ENCODE data around the gene GOLGA6L22.
"Not testable (repeated sequence)": the region's sequence is repeated elsewhere in the genome, so short reads cannot be mapped to it uniquely, and the experiment has no call there.

GOLGA6L22 gene

GRCh38 chr15:22458603-22459002 is at the start of gene GOLGA6L22:
TSS of gene GOLGA6L22 (plus strand) at chr15:22458903. CDS start at chr15:22458994, 91 bp downstream.
- DNase-seq, result not testable (repeated sequence)

GRCh38 chr15:22417288-22417687 is 41.4 kb upstream of the GOLGA6L22 start:
- not testable (repeated sequence) for DNase-seq

- not testable (repeated sequence) for DNase-seq
Measured at GRCh38 chr15:22417795-22418194, 40.9 kb upstream of the GOLGA6L22 start.

DNA sequence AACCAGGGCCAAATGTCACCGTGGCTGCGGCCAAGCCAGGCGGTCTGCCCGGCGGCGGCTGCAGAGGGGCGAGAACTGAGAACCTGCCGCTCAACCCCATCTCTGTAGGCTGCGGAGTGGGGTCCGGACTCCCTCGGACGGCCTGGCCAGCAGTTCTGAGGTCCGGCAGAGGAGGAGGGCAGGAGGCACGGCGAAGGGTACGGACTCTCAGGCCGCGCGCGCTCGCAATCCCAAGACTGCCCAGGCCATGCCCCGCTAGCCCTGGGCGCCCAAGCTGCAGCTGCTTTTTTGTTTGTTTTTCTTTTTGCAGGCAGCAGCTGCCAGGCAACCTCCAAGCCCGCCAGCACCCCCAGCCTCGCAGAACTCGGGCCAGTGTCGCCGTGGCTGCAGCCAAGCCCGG is 40.5 kb upstream of the GOLGA6L22 start:
- not testable (repeated sequence) for DNase-seq

- not testable (repeated sequence) for DNase-seq
Measured at GRCh38 chr15:22418666-22419065, 40.0 kb upstream of the GOLGA6L22 start.

GRCh38 chr15:22420340-22420739 is 38.4 kb upstream of the GOLGA6L22 start:
- not testable (repeated sequence) for DNase-seq

GRCh38 chr15:22429426-22429825 is 29.3 kb upstream of the GOLGA6L22 start:
- DNase-seq, result not testable (repeated sequence)

- not testable (repeated sequence) for DNase-seq
Measured at GRCh38 chr15:22431687-22432086, 27.0 kb upstream of the GOLGA6L22 start.

DNA sequence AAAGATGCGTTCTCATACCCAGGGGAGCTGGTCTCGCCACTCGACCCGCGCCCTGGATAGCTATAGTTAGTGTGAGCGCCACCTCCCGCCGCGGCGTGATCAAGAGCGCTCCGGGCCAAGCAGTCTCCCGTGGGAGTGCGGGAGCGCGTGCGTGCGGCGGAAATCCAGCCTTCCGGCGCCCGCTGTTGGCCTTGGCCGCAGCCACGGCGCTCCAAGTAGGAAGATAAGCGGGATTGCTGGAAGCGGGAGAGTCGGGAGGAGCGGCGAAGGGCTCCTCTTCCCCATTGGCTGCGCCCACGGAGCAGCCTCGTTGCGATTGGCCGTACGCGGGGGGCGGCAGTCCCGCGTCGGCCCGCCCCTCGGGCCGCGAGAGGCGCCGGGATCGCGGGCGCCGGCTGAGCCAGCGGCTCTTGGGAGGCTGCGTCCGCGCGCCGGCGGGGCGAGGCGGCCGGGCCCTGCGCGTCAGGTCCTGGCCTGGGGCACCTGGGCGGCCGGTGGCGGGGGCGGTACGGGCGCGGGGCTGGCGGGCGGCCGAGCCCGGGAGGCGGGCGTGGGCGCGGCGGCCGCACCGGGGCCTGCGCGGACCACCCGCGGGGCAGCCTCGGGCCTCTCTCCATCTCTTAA is 35.9 kb downstream of the GOLGA6L22 start:
- DNase-seq, result peak; percentile 30

- DNase-seq, result not testable (repeated sequence)
Measured at GRCh38 chr15:22497200-22497599, 38.5 kb downstream of the GOLGA6L22 start.

- DNase-seq, result not testable (repeated sequence)
Measured at GRCh38 chr15:22498220-22498925, 39.7 kb downstream of the GOLGA6L22 start.

GRCh38 chr15:22502272-22502671 is 43.6 kb downstream of the GOLGA6L22 start:
- not testable (repeated sequence) for DNase-seq

GRCh38 chr15:22506959-22507358 is 48.3 kb downstream of the GOLGA6L22 start:
- not testable (repeated sequence) for DNase-seq

DNA sequence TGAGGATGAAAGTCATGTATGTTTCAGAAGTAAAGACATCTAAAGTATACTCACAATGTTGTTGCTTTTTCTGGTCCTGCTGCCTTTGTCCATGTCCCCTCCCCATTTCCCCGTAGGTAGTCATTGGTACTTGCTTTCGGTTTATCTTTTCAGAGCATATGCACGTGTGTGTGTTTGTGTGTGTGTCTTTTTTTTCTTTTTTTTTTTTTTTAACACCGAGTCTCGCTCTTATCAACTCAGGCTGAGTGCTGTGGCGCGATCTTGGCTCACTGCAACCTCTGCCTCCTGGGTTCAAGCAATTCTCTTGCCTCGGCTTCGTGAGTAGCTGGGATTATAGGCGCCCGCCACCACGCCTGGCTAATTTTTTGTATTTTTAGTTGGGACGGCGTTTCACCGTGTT is 57.4 kb downstream of the GOLGA6L22 start:
- DNase-seq, result not testable (repeated sequence)

All from hematopoietic multipotent progenitor cell treated with erythropoietin and hydrocortisone succinate and interleukin-3 and kit ligand, for 6 days (in vitro differentiated cells).